Measurements from ENCODE around the gene DDC.

GRCh38 chr7:50595491-50596102 is 30.4 kb upstream of the DDC start:
- no peak for TF ChIP-seq EZH2 (IDR thresholded peaks at IDR 0.05; ENCODE audit: borderline replicate concordance, insufficient read depth, low read depth, low read length, poor library complexity, severe bottlenecking)
- TF ChIP-seq, protein P1, sequence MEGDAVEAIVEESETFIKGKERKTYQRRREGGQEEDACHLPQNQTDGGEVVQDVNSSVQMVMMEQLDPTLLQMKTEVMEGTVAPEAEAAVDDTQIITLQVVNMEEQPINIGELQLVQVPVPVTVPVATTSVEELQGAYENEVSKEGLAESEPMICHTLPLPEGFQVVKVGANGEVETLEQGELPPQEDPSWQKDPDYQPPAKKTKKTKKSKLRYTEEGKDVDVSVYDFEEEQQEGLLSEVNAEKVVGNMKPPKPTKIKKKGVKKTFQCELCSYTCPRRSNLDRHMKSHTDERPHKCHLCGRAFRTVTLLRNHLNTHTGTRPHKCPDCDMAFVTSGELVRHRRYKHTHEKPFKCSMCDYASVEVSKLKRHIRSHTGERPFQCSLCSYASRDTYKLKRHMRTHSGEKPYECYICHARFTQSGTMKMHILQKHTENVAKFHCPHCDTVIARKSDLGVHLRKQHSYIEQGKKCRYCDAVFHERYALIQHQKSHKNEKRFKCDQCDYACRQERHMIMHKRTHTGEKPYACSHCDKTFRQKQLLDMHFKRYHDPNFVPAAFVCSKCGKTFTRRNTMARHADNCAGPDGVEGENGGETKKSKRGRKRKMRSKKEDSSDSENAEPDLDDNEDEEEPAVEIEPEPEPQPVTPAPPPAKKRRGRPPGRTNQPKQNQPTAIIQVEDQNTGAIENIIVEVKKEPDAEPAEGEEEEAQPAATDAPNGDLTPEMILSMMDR (IDR thresholded peaks at IDR 0.05), result no peak
